Measurements from ENCODE around the gene UBE2U. TPM values are rescaled to one million over a fixed set of nuclear protein-coding genes. Genes with fewer than 3 reads are reported as not detected.
"Not testable (repeated sequence)": the region's sequence is repeated elsewhere in the genome, so short reads cannot be mapped to it uniquely, and the experiment has no call there.

Gene UBE2U
- total and polyA plus RNA-seq, 2 experiments from 2014 or later = not detected

- not testable (repeated sequence) for ATAC-seq; H3K36me3 ChIP-seq (ENCODE audit: insufficient read depth); H3K36me3 Mint-ChIP-seq (ENCODE audit: low read depth); H3K4me1 Mint-ChIP-seq; H3K27ac Mint-ChIP-seq; H3K27me3 Mint-ChIP-seq (ENCODE audit: insufficient read depth, low read depth, poor library complexity); H3K27ac ChIP-seq (ENCODE audit: low read depth); H4K20me1 ChIP-seq (replicated peaks; ENCODE audit: insufficient read depth); H3K27me3 ChIP-seq (ENCODE audit: insufficient read depth); H2AFZ ChIP-seq; H3K79me2 ChIP-seq (replicated peaks; ENCODE audit: insufficient read depth); H3K9me3 Mint-ChIP-seq; H3K4me3 Mint-ChIP-seq; H3K4me2 ChIP-seq; H3F3A ChIP-seq (replicated peaks; ENCODE audit: low read depth); H3K4me1 ChIP-seq (ENCODE audit: insufficient read depth); H3K4me3 ChIP-seq; H3K9me2 ChIP-seq (ENCODE audit: insufficient read depth); DNase-seq (ENCODE audit: low spot score)
Observed at GRCh38 chr1:64258444-64258843, 55.0 kb downstream of the UBE2U start.

- Histone ChIP-seq H3K27me3 (ENCODE audit: insufficient read depth) (no peaks in the 10 kb centered on the region), H3K4me2 (no peak overlapping the region), H3K4me3 (no peak overlapping the region), H3K9me2 (ENCODE audit: insufficient read depth) (no peaks in the 10 kb centered on the region), H3K36me3 (ENCODE audit: insufficient read depth) (no peaks in the 10 kb centered on the region), H3K27ac (ENCODE audit: low read depth) (no peak overlapping the region), H3K79me2 (replicated peaks; ENCODE audit: insufficient read depth) (no peaks in the 10 kb centered on the region), H2AFZ (no peak overlapping the region), H3F3A (replicated peaks; ENCODE audit: low read depth) (no peaks in the 10 kb centered on the region), H4K20me1 (replicated peaks; ENCODE audit: insufficient read depth) (no peaks in the 10 kb centered on the region), H3K4me1 (ENCODE audit: insufficient read depth) (no peaks in the 10 kb centered on the region)
- Mint-ChIP-seq H3K4me1 (0 out of 3 replicates have a peak, but pooled peaks cover 2% of the 10 kb centered on the region), H3K4me3 (no peak overlapping the region), H3K36me3 (ENCODE audit: low read depth) (no peaks in the 10 kb centered on the region), H3K27ac (no peak overlapping the region), H3K27me3 (ENCODE audit: insufficient read depth, low read depth, poor library complexity) (no peaks in the 10 kb centered on the region), H3K9me3 (no peaks in the 10 kb centered on the region)
- ATAC-seq (no peak), DNase-seq (ENCODE audit: low spot score) (no peak)
- no peak for TF ChIP-seq ZNF114 (CRISPR knock-in tag; IDR thresholded peaks at IDR 0.05)
- no peak for TF ChIP-seq ETS1 (IDR thresholded peaks at IDR 0.05)
- no peak for TF ChIP-seq JUNB (IDR thresholded peaks at IDR 0.05; ENCODE audit: unreplicated experiment)
- TF ChIP-seq ZNF331 (CRISPR knock-in tag; IDR thresholded peaks at IDR 0.05; ENCODE audit: low read depth) = no peak
- no peak for TF ChIP-seq CREB1 (CRISPR knock-in tag; IDR thresholded peaks at IDR 0.05; ENCODE audit: low read depth)
- TF ChIP-seq CTCF (conservative IDR thresholded peaks at IDR 0.05; ENCODE audit: low read depth in 2 of 2) = no peak
- no peak for TF ChIP-seq REST (IDR thresholded peaks at IDR 0.05; ENCODE audit: unreplicated experiment)
- TF ChIP-seq POLR2AphosphoS5 (IDR thresholded peaks at IDR 0.05; ENCODE audit: low read depth) = no peak
- TF ChIP-seq NANOG (IDR thresholded peaks at IDR 0.05; ENCODE audit: borderline replicate concordance) = no peak
- no peak for TF ChIP-seq STAT1 (IDR thresholded peaks at IDR 0.05; ENCODE audit: unreplicated experiment)
- no peak for TF ChIP-seq ZNF462 (CRISPR knock-in tag; IDR thresholded peaks at IDR 0.05)
Observed at GRCh38 chr1:64263335-64263734, 59.9 kb downstream of the UBE2U start.

Data from GM23338 (cell line).